HEK293T (cell line): ENCODE data around the gene CST6.

Experiments used
- BHLHE40 ChIP-seq: fragments of 450-650 bp; IDR thresholded peaks from 2 replicates; pipeline ENCODE4 v1.6.1; 2016; ENCODE audit warnings: mild to moderate bottlenecking, moderate library complexity, borderline replicate concordance
- FOXM1 ChIP-seq: fragments of 450-650 bp; IDR thresholded peaks from 2 replicates; pipeline ENCODE4 v1.6.1; 2017; ENCODE audit warnings: mild to moderate bottlenecking, borderline replicate concordance
- SUZ12 ChIP-seq: fragments of 450-650 bp; IDR thresholded peaks from 2 replicates; pipeline ENCODE4 v1.6.1; 2016; ENCODE audit warnings: mild to moderate bottlenecking

- TF ChIP-seq SUZ12, result no peak
- no peak for TF ChIP-seq BHLHE40
- TF ChIP-seq FOXM1, result no peak
Observed at GRCh38 chr11:66047541-66048365, 35.9 kb downstream of the CST6 start.
